HG02642 (cell line): Measurements from ENCODE around the gene RBFOX2.

Experiments
- ATAC-seq: cut with Tn5 transposase; IDR thresholded peaks from one replicate; pipeline ENCODE4 v1.9.1; 2021; ENCODE audit warnings: mild to moderate bottlenecking; ENCODE audit not compliant: unreplicated experiment, poor library complexity

RBFOX2 gene

GRCh38 chr22:35879351-35879750, 149.3 kb downstream of the RBFOX2 start:
- no peak for ATAC-seq

- no peak for ATAC-seq
These were observed 155.2 kb downstream of the RBFOX2 start for GRCh38 chr22:35873426-35873825.

GRCh38 chr22:35872451-35872850, 156.2 kb downstream of the RBFOX2 start:
- ATAC-seq: no peak

- ATAC-seq: no peak
These were observed 157.9 kb downstream of the RBFOX2 start for GRCh38 chr22:35870517-35871293.

GRCh38 chr22:35868938-35869337, 159.7 kb downstream of the RBFOX2 start:
- ATAC-seq: no peak

GRCh38 chr22:35866651-35867050, 162.0 kb downstream of the RBFOX2 start:
- no peak for ATAC-seq

GRCh38 chr22:35864545-35865165, 164.0 kb downstream of the RBFOX2 start:
- ATAC-seq: no peak

GRCh38 chr22:35863432-35863831, 165.2 kb downstream of the RBFOX2 start:
- no peak for ATAC-seq

GRCh38 chr22:35862697-35863096, 165.9 kb downstream of the RBFOX2 start:
- ATAC-seq: no peak

- ATAC-seq: no peak
These were observed 167.2 kb downstream of the RBFOX2 start for GRCh38 chr22:35861451-35861850.

GRCh38 chr22:35860837-35861236, 167.8 kb downstream of the RBFOX2 start:
- no peak for ATAC-seq

GRCh38 chr22:35860087-35860733, 168.4 kb downstream of the RBFOX2 start:
- ATAC-seq: no peak

GRCh38 chr22:35854334-35854733, 174.3 kb downstream of the RBFOX2 start:
- no peak for ATAC-seq

GRCh38 chr22:35852076-35852475, 176.5 kb downstream of the RBFOX2 start:
- ATAC-seq: no peak

- ATAC-seq: no peak
These were observed 177.8 kb downstream of the RBFOX2 start for GRCh38 chr22:35850831-35851230.

GRCh38 chr22:35846804-35847203, 181.8 kb downstream of the RBFOX2 start:
- no peak for ATAC-seq

- no peak for ATAC-seq
These were observed 183.7 kb downstream of the RBFOX2 start for GRCh38 chr22:35844886-35845285.

- ATAC-seq: no peak
These were observed 185.7 kb downstream of the RBFOX2 start for GRCh38 chr22:35842954-35843353.

GRCh38 chr22:35842519-35842913, 186.1 kb downstream of the RBFOX2 start:
- ATAC-seq: no peak

- ATAC-seq: no peak
These were observed 186.6 kb downstream of the RBFOX2 start for GRCh38 chr22:35841907-35842518.

GRCh38 chr22:35840302-35840739, 188.3 kb downstream of the RBFOX2 start:
- no peak for ATAC-seq
